Upper lobe of left lung (tissue), 4 donors: Measurements from ENCODE around the gene A2ML1.
"Not testable (repeated sequence)": the region's sequence is repeated elsewhere in the genome, so short reads cannot be mapped to it uniquely, and the experiment has no call there.

ENCODE experiments used
- CTCF ChIP-seq, 6 experiments: fragments of 450-650 bp in 4 of 6; fragments of 200-600 bp in 2 of 6; sonication (generic) in 2 of 6; IDR thresholded peaks; one replicate each; pipeline ENCODE4 v1.5.1; 2016 to 2019; ENCODE audit warnings: antibody characterized with exemption in 6 of 6
- POLR2A ChIP-seq, 4 donors: fragments of 450-650 bp; IDR thresholded peaks; one replicate each; pipeline ENCODE4 v1.5.1; 2016 to 2017; ENCODE audit warnings: antibody characterized with exemption in 4 of 4, mild to moderate bottlenecking in 2 of 4
- POLR2AphosphoS5 ChIP-seq, 2 donors: sonication (generic); formaldehyde crosslinking; IDR thresholded peaks; one replicate each; pipeline ENCODE4 v1.5.1; 2017; ENCODE audit warnings: antibody characterized with exemption in 2 of 2

GRCh38 chr12:8801213-8801612, 21.2 kb upstream of the A2ML1 start:
- not testable (repeated sequence) for TF ChIP-seq POLR2A, CTCF, POLR2AphosphoS5 (IDR thresholded peaks at IDR 0.05)
